MV-4-11 (cell line): ENCODE results near the gene USP40.

ENCODE experiments used
- DNase-seq: peaks from one replicate; lab custom pipeline; 2025; lab: John Stamatoyannopoulos, UW

USP40 gene

GRCh38 chr2:233458031-233458610 lies 108.5 kb downstream of the USP40 start:
- no peak for DNase-seq

DNA sequence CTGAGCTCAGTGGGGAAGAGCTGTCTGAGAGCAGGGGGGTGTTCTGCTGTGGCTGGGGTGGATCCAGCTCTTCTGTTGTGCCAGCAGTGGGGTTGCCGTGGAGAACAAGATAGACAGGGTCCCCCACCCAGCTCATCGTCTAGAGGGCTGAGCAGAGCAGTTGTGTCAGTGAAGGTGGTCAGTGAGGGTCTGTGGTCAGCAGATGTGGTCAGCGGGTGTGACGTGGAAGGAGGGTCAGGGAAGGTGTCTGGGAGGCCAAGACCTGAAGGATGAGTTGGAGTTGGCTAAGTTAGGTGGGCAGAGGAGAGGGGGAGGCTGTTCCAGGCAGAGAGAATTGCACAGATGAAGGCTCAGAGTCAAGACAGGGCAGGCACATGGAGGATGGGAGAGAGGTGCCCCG lies 109.2 kb downstream of the USP40 start:
- DNase-seq = no peak

GRCh38 chr2:233456934-233457333 lies 109.6 kb downstream of the USP40 start:
- no peak for DNase-seq

DNA sequence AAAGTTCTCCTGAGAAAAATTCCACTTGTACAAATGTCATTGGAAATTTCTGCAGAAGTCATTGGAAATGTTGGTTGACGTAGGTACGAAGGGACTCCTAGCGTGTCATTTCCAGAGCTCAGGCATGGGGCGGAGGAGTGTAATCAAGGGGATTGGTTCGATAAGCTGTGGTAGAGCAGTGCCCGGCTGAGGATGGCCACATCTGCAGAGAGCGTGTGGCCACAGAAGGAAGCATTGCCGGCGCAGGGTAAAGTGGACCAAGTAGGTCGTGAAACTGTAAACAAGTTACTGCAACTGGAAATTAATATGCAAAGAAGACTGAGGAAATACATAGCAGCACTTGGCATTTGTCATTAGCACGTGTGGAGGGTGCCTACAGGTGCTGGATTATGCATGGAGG lies 110.5 kb downstream of the USP40 start:
- no peak for DNase-seq

DNA sequence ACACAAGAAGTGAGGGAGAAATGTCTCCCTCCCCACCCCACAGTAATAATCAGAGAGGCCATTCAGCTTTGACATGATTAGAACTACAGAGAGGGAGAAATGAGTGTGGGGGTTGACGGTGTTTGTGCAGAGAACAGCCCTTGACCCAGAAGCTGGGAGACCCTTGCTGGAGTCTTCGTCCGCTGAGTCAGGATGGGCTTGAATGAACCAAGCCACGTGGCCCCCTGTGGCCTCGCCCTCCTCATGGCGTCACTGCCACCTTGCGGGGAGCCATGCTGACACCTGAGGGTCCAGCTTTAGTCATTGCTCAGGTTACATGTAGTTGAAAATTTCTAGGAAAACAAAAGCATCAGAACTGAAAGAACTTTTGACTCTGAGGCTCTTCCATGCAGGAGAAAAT lies 111.1 kb downstream of the USP40 start:
- DNase-seq = no peak

DNA sequence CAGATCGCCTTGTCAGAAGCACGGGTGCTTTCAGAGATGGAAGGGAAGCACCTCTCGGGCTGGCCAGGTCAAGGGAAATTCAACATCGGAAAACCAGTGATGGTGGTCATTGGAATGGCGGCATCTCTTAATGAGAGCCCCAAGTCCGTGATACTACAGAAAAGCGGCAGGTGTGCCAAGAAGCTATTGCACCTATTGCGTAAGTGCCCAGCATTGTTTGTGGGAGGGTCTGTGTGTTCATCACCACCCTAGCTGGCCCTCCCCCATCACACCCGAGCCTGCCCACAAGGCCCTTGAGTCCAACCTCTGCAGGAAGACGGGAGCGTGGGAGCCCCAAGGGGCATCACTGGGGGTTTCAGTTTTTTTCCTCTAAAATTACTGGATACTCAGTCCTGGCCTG lies 111.6 kb downstream of the USP40 start:
- no peak for DNase-seq

DNA sequence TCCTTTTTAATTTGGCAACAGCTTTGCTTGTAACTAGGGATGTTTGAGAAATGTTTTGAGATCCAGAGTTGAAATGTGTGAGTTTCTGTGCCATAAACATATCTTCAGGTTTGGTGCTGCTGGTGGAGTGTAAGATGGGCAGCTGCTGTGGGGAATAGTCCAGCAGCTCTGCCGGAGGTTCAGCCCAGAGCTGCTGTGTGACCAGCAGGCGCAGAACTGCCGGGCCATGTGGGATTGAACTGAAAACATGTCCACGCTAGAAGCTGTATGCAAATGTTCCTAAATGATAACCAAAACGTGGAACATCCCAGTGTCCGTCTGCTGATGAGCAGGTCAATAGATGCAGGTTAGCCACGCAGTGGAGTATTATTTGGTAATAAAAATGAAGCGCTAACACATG lies 112.7 kb downstream of the USP40 start:
- DNase-seq = no peak

GRCh38 chr2:233453111-233453915 lies 113.3 kb downstream of the USP40 start:
- DNase-seq = no peak

DNA sequence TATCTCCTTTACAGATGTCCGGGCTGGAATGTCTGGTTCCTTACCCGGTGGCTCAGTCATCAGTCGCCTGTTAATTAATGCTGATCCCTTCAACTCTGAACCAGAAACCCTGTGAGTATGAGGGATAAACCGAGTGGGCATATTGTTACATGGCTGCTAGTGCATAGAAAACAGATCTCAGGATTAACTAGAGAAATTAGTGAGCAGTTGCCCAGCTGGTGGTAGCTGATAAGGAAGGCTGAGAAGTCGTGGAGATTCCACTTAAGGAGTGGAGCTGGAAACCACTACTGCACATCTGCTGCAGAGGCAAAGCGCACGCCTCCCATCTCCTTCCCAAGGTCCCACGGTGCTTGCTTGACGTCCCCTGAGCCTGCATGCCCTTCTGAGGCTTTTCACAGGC lies 114.6 kb downstream of the USP40 start:
- DNase-seq = no peak

DNA sequence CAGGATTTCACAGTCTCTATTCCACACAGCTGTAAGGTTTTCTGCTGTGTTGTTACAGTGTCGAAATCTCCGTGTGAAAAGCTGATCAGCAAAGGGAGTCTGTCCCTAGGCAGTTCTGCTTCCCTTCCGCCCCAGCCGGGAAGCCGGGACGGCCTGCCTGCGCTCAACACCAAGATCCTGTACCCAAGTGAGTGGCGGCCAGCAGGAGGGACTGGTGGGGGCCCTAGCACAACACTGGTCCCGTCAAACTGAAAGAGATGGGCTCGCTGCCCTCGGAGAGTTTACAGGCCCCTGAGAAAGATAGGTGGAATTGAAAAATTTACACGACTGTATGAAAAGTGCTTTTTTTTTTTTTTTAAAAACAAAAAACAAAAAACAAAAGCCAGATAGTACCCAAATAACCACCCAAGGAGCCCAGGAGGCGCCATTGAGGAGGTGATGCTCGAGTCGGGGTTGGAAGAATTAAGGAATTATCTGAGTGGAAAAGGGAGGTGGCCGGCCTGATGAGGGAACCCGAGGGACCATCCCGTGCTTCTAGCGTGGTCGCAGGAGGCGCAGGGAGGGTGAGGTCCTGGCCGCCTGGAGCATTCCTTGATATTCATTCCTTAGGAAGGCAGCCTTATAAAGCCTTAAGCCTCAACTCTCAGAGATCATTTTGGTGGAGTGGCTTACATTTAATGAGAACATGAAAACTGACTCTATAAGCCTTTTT lies 115.6 kb downstream of the USP40 start:
- no peak for DNase-seq

GRCh38 chr2:233449921-233450863 lies 116.4 kb downstream of the USP40 start:
- DNase-seq = no peak

DNA sequence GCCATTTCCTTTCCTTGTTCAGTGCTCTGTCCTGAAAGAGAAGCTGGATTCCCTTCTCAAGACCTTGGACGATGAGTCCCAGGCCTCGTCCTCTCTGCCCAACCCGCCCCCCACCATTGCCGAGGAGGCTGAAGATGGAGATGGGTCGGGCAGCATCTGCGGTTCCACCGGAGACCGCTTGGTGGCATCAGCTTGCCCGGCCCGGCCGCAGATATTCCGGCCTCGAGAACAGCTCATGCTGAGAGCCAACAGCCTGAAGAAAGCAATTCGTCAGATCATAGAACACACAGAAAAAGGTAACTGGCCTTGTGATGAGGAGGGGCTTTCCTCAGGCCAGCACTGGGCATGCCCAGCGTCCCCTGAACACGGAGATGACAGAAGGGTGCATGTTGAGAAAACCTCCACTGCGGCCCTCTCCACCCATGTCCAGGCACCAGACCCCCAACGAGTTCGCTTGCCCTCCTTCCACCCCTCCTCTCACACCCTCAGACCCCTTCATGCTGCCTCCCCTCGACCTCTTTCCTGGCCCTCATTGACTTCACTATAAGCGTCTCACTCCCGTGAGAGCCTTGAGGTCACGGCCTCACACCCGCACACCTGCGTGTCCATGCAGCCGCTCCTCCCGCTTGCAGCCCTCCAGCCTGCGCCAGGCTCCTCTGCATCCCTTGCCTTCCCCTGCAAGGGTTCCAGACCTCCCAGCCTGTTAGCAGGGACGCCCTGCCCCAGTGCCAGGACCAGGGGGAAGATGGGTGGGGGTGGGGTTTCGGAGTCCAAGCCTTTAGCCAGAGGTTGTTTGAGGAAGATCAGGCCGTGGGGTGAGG lies 117.3 kb downstream of the USP40 start:
- no peak for DNase-seq

DNA sequence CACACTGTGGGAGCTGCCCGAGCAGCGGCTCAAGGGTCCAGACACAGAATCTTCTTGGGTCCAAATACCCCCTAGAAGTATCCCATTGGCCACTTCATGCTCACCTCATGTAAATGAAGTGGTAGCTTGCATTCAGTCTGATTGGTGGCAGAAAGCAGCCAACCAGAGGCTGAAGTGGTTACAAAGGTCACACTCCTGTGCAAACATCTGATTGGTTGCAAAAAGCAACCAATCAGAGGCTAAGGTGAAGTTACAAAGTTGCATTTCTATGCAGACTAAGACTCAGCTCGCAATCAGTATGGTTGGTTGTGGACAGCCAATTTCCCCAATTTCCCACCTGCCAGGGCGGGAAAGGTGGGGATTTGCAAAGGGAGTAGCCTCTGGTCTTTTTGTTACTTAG lies 118.0 kb downstream of the USP40 start:
- no peak for DNase-seq

DNA sequence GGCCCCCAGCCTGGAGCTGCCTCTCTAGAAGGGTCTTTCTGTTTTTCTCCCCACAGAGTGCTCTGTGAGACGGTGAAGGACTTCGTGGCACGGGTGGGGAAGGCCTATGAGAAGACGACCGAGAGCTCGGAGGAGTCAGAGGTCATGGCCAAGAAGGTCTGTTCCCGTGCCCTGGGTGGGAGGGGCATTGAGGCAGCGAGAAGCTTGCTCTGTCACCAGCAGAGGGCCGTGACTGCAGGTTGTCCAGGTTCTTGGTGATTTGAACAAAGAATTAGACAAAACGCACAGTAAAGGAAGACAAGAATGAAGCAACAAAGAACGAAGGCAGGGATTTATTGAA lies 118.4 kb downstream of the USP40 start:
- no peak for DNase-seq

GRCh38 chr2:233447506-233448219 lies 118.9 kb downstream of the USP40 start:
- DNase-seq = no peak

DNA sequence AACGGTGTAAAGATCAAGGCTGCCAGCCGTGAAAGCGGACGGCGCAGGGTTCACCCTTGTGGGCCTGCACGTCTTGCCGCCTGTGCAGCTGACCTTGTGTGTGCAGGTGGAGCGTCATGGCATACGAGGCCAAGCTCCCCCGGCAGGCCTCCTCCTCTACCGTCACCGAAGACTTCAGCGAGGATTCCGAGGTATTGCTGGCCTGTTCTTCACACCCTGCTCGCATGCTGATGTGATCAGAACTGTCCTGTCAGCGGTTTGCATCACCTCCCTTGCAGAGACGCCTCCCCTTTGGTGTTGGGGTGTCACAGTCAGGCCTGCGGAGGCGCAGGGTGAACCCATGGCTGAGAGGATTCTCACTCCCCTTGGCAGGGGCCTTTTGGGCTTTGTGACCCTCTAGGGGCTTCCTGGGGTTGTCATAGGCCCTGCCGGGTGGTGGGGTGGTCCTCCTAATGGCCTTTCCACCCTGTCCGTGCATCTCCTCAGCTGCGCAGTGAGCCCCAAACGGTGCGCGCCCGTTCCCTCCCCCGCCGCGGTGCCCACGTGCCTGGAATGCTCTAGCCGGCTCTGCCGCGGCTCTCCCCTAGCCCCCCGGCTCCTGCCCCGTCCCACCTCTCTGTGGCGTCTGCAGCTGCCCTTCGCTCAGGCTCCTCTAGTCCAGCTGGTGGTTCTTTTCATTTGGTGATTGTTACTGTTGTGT lies 119.8 kb downstream of the USP40 start:
- DNase-seq = no peak

DNA sequence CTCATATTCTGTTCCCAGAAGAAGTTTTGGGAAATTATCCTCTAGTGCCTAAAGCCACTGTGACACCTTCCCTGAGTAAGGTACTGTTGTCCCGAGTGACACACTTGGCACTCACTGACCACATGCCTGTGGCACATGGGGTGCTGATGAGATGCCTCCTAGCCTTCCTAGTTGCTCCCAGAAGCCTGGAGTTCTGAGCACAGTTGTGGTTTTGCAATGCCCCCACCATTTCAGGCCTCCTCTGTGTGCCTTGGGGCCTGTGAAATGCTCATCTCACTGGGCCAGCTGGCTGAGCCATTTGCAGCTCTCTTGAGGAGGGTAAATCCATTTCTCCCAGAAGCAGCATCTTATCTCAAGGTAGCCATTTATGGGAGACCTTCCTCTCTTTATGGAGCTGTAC lies 120.5 kb downstream of the USP40 start:
- DNase-seq = no peak

DNA sequence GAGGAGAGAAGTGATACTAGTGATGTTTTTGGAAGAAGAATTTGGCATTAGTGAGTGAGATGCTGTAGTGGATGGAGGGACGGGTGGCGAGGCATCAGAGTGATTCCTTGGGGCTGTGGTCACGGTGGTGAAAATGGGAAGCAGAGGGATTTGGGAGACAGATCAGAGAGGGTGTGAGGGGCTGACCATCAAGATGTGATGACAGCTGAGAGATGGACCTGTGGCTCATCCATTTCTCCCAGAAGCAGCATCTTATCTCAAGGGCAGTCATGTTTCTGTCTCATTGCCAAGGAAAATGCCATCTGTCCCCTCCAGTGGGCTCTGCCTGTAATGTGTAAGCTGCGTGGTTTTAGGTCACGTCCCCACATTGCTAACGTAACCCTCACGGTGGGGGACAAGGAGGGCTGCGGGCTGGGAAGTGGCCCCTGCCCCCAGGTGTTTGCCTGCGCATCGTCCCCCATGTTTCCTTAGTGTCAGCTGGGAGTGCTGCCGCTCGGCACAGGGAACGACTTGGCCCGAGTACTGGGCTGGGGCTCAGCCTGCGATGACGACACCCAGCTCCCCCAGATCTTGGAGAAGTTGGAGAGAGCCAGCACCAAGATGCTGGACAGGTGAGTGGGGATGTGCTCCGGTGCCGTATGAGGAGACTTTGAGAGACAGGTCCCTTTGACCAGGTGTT lies 121.3 kb downstream of the USP40 start:
- no peak for DNase-seq

- no peak for DNase-seq
These were observed 122.1 kb downstream of the USP40 start for GRCh38 chr2:233444501-233444900.
